Stomach (tissue), 4 donors: ENCODE measurements around the gene ROBO2.

Source experiments
- POLR2A ChIP-seq, 4 donors: fragments of 450-650 bp; IDR thresholded peaks; one replicate each; pipeline ENCODE4 v1.6.1; 2016; ENCODE audit warnings: antibody characterized with exemption in 4 of 4, control low read depth in 2 of 4, mild to moderate bottlenecking in 1 of 4, moderate library complexity in 1 of 4
- POLR2AphosphoS5 ChIP-seq, 3 donors: sonication (generic); formaldehyde crosslinking; IDR thresholded peaks; one replicate each; pipeline ENCODE4 v1.6.1; 2016; ENCODE audit warnings: antibody characterized with exemption in 3 of 3
- TF ChIP-seq, protein P1 (sequence below), 7 experiments: fragments of 450-650 bp in 4 of 7; fragments of 200-600 bp in 3 of 7; sonication (generic) in 3 of 7; IDR thresholded peaks; one replicate each; pipeline ENCODE4 v1.5.1; 2016 to 2019; ENCODE audit warnings: antibody characterized with exemption in 7 of 7, control low read depth in 2 of 7, mild to moderate bottlenecking in 1 of 7

DNA sequence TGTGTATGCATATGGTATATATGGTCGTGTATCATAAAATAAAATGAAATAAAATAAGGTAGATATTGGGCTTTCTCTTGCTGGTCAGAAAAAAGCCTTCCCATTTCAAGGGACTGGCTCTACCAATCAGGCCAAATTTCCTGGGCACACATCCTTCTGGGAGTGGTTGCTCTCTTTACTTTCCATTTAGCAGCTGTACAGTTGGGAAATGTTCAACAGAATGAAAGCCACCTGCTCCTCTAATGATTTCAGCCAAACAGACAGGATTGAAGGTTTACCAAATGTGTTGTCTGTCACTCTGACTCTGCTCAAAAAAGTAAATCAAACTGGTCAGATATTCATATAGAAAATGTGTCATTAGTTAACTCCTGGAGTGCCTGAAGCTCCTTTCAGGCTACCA is 380.4 kb downstream of the ROBO2 start:
- TF ChIP-seq POLR2A (IDR thresholded peaks at IDR 0.05) (no peak), POLR2AphosphoS5 (IDR thresholded peaks at IDR 0.05) (no peak)
- TF ChIP-seq, protein P1, sequence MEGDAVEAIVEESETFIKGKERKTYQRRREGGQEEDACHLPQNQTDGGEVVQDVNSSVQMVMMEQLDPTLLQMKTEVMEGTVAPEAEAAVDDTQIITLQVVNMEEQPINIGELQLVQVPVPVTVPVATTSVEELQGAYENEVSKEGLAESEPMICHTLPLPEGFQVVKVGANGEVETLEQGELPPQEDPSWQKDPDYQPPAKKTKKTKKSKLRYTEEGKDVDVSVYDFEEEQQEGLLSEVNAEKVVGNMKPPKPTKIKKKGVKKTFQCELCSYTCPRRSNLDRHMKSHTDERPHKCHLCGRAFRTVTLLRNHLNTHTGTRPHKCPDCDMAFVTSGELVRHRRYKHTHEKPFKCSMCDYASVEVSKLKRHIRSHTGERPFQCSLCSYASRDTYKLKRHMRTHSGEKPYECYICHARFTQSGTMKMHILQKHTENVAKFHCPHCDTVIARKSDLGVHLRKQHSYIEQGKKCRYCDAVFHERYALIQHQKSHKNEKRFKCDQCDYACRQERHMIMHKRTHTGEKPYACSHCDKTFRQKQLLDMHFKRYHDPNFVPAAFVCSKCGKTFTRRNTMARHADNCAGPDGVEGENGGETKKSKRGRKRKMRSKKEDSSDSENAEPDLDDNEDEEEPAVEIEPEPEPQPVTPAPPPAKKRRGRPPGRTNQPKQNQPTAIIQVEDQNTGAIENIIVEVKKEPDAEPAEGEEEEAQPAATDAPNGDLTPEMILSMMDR (IDR thresholded peaks at IDR 0.05), result no peak
